HepG2 (cell line): ENCODE measurements around the gene ABCC3. TPM values are rescaled to one million over a fixed set of nuclear protein-coding genes. Genes with fewer than 3 reads are reported as not detected.

Source experiments
- EP300 ChIP-seq, 3 experiments: sonication (generic) in 1 of 3; formaldehyde crosslinking in 1 of 3; IDR thresholded peaks; 2 replicates each; pipeline versions ENCODE4 v1.5.1 to v1.6.1; 2011 to 2020; ENCODE audit warnings: low read depth in 2 of 3, low read length in 2 of 3, borderline replicate concordance in 1 of 3, improper control_type of control experiment in 1 of 3, mild to moderate bottlenecking in 1 of 3, missing genetic modification reagents in 1 of 3, moderate library complexity in 1 of 3
- GATAD2A ChIP-seq: IDR thresholded peaks from 2 replicates; pipeline ENCODE4 v1.6.1; 2016
- GTF2F1 ChIP-seq: fragments of 150-350 bp; IDR thresholded peaks from 2 replicates; pipeline ENCODE4 v1.6.1; 2014; ENCODE audit warnings: low read length
- HNF4A ChIP-seq: sonication (generic); formaldehyde crosslinking; IDR thresholded peaks from 2 replicates; pipeline ENCODE4 v1.4.0; 2020; ENCODE audit warnings: missing genetic modification reagents
- KMT2B ChIP-seq: IDR thresholded peaks from 2 replicates; pipeline ENCODE4 v1.6.1; 2016; ENCODE audit warnings: missing genetic modification reagents, missing compliant biosample characterization
- MAFF ChIP-seq: IDR thresholded peaks from 2 replicates; pipeline ENCODE4 v1.6.1; 2011; ENCODE audit warnings: low read depth, low read length, improper control_type of control experiment
- MTA3 ChIP-seq: sonication (generic); formaldehyde crosslinking; IDR thresholded peaks from 2 replicates; pipeline ENCODE4 v1.4.0; 2020; ENCODE audit warnings: missing genetic modification reagents
- POLR2A ChIP-seq, 2 experiments: IDR thresholded peaks; 2 replicates each; pipeline ENCODE4 v1.6.1; 2011; ENCODE audit warnings: low read depth in 2 of 2, low read length in 2 of 2, mild to moderate bottlenecking in 1 of 2, moderate library complexity in 1 of 2; ENCODE audit not compliant: insufficient read depth in 1 of 2
- PRPF4 ChIP-seq: fragments of 200-400 bp; formaldehyde crosslinking; IDR thresholded peaks from 2 replicates; pipeline ENCODE4 v1.6.1; 2016; ENCODE audit warnings: low read length, low read depth; ENCODE audit not compliant: poor library complexity, severe bottlenecking
- TEF ChIP-seq: sonication (generic); formaldehyde crosslinking; IDR thresholded peaks from 2 replicates; pipeline ENCODE4 v1.5.0; 2020; ENCODE audit warnings: missing genetic modification reagents
- THYN1 ChIP-seq: sonication (generic); formaldehyde crosslinking; IDR thresholded peaks from 2 replicates; pipeline ENCODE4 v1.8.1; 2023; ENCODE audit warnings: low read depth, mild to moderate bottlenecking, moderate library complexity, missing genetic modification reagents, borderline replicate concordance
- ZBTB25 ChIP-seq: IDR thresholded peaks from 2 replicates; pipeline ENCODE4 v1.6.1; 2018; ENCODE audit warnings: missing genetic modification reagents
- ZBTB37 ChIP-seq: sonication (generic); formaldehyde crosslinking; IDR thresholded peaks from 2 replicates; pipeline ENCODE4 v1.4.0; 2020; ENCODE audit warnings: mild to moderate bottlenecking, missing genetic modification reagents
- ZBTB49 ChIP-seq: sonication (generic); formaldehyde crosslinking; IDR thresholded peaks from 2 replicates; pipeline ENCODE4 v1.4.0; 2020; ENCODE audit warnings: missing genetic modification reagents, borderline replicate concordance
- ZMAT3 ChIP-seq: sonication (generic); formaldehyde crosslinking; conservative IDR thresholded peaks from 2 replicates; pipeline ENCODE4 v1.7.0; 2021; ENCODE audit warnings: missing genetic modification reagents
- ZMYM4 ChIP-seq: sonication (generic); formaldehyde crosslinking; IDR thresholded peaks from 2 replicates; pipeline ENCODE4 v1.8.1; 2023; ENCODE audit warnings: mild to moderate bottlenecking, missing genetic modification reagents
- ZNF30 ChIP-seq: sonication (generic); formaldehyde crosslinking; IDR thresholded peaks from 2 replicates; pipeline ENCODE4 v1.5.0; 2020; ENCODE audit warnings: mild to moderate bottlenecking, missing genetic modification reagents
- ZNF350 ChIP-seq: sonication (generic); formaldehyde crosslinking; IDR thresholded peaks from 2 replicates; pipeline ENCODE4 v1.4.0; 2020; ENCODE audit warnings: mild to moderate bottlenecking, low read depth, missing genetic modification reagents, borderline replicate concordance
- ZNF383 ChIP-seq: sonication (generic); formaldehyde crosslinking; IDR thresholded peaks from 2 replicates; pipeline ENCODE4 v1.4.0; 2020; ENCODE audit warnings: missing genetic modification reagents, mild to moderate bottlenecking, borderline replicate concordance
- ZNF44 ChIP-seq: sonication (generic); formaldehyde crosslinking; IDR thresholded peaks from 2 replicates; pipeline ENCODE4 v1.5.1; 2020; ENCODE audit warnings: mild to moderate bottlenecking, missing genetic modification reagents
- ZNF446 ChIP-seq: sonication (generic); formaldehyde crosslinking; IDR thresholded peaks from 2 replicates; pipeline ENCODE4 v1.5.0; 2020; ENCODE audit warnings: mild to moderate bottlenecking, missing genetic modification reagents
- ZNF737 ChIP-seq: sonication (generic); formaldehyde crosslinking; IDR thresholded peaks from 2 replicates; pipeline ENCODE4 v1.5.0; 2020; ENCODE audit warnings: missing genetic modification reagents, mild to moderate bottlenecking, borderline replicate concordance
- ZNF780A ChIP-seq: sonication (generic); formaldehyde crosslinking; IDR thresholded peaks from 2 replicates; pipeline ENCODE4 v1.8.0; 2022; ENCODE audit warnings: mild to moderate bottlenecking, missing genetic modification reagents, moderate library complexity
- ZNF879 ChIP-seq: sonication (generic); formaldehyde crosslinking; IDR thresholded peaks from 2 replicates; pipeline ENCODE4 v1.8.1; 2023; ENCODE audit warnings: missing genetic modification reagents
- ZSCAN25 ChIP-seq: sonication (generic); formaldehyde crosslinking; IDR thresholded peaks from 2 replicates; pipeline ENCODE4 v1.8.0; 2022; ENCODE audit warnings: mild to moderate bottlenecking, missing genetic modification reagents
- polyA plus RNA-seq, 8 experiments: library from polyadenylated mRNA; depleted of rRNA in 3 of 8; stranded (reverse) in 7 of 8; unstranded in 1 of 8; fragments of >200 nt; fragmentation: Illumina TruSeq in 4 of 8; extraction: Trizol in 4 of 8; gene quantifications; 2 replicates each; pipeline versions ENCODE4 v1.2.1 to v1.2.3, GENCODE V29; 2011 to 2016; ENCODE audit warnings: low read depth in 4 of 8, missing spikeins in 1 of 8, mixed read lengths in 1 of 8; ENCODE audit not compliant: insufficient read depth in 1 of 8
- total RNA-seq, 5 experiments: library from RNA; depleted of rRNA; stranded (reverse); fragments of >200 nt; fragmentation: Illumina TruSeq; extraction: Trizol; gene quantifications; 2 replicates each; pipeline ENCODE4 v1.2.3, GENCODE V29; 2016; ENCODE audit warnings: low read depth in 1 of 5

Gene ABCC3
- total and polyA plus RNA-seq, 2 of the 13 experiments (the other 11 are each of a cell fraction or from before 2014, with no cell fraction given), result 25.2 to 50.7 TPM

GRCh38 chr17:50691550-50692447 lies 57.1 kb downstream of the ABCC3 start (continued):
- TF ChIP-seq ZBTB37 (CRISPR knock-in tag) (0 out of 2 replicates have a peak, but pooled peaks have one; percentile 57), ZNF44 (peak; percentile 48; the same call in 1 of the 2 replicates), PRPF4 (no peak), MTA3 (CRISPR knock-in tag) (no peak), ZBTB25 (0 out of 2 replicates have a peak, but pooled peaks have one; percentile 42), ZNF780A (no peak), MAFF (peak; percentile 47), ZMAT3 (CRISPR knock-in tag) (peak; percentile 43; the same call in 1 of the 2 replicates), ZNF30 (CRISPR knock-in tag) (no peak), ZNF737 (CRISPR knock-in tag) (no peak), HNF4A (CRISPR knock-in tag) (peak; percentile 76), GATAD2A (CRISPR knock-in tag) (peak; percentile 54), ZBTB49 (no peak), KMT2B (CRISPR knock-in tag) (no peak), THYN1 (CRISPR knock-in tag) (no peak), ZNF383 (CRISPR knock-in tag) (no peak), ZNF350 (CRISPR knock-in tag) (peak; percentile 27; the same call in 1 of the 2 replicates), ZSCAN25 (CRISPR knock-in tag) (no peak), ZMYM4 (CRISPR knock-in tag) (0 out of 2 replicates have a peak, but pooled peaks have one; percentile 25), POLR2A (IDR thresholded peaks at IDR 0.05; ENCODE audit: insufficient read depth in 1 of 2, low read depth in 2 of 2, low read length in 2 of 2) (peak; percentile 10 to 29; a peak in 2 of 4 replicates), ZNF879 (CRISPR knock-in tag) (0 out of 2 replicates have a peak, but pooled peaks have one; percentile 55), ZNF446 (CRISPR knock-in tag) (no peak), GTF2F1 (no peak), EP300 (IDR thresholded peaks at IDR 0.05; ENCODE audit: low read depth in 2 of 2, low read length in 2 of 2) (peak; percentile 27 to 71; a peak in 2 of 4 replicates), EP300 (CRISPR knock-in tag; IDR thresholded peaks at IDR 0.05; ENCODE audit: borderline replicate concordance) (peak; percentile 15; the same call in 1 of the 2 replicates), TEF (CRISPR knock-in tag) (no peak)
